ENCODE data around the gene CYP2U1.

DNA sequence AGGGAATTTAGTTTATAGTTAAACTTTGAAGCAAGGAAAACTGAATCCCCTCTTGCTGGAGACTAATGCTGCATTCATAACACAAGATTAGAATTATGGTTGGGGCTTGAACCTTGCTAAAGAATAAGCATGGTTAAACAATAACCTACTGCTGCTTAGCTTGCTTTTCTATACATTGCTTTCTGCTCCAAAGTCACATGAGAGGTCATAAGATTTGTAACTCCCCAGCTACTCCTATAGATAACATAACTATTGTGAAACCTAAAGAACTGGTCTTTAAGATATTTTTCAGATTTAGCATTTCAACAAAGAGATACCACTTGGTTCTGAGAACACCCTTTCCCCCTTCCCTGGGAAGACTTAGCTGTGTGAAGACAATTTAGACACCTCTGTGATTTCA is 41.3 kb downstream of the CYP2U1 start:
- TF ChIP-seq, protein P1, sequence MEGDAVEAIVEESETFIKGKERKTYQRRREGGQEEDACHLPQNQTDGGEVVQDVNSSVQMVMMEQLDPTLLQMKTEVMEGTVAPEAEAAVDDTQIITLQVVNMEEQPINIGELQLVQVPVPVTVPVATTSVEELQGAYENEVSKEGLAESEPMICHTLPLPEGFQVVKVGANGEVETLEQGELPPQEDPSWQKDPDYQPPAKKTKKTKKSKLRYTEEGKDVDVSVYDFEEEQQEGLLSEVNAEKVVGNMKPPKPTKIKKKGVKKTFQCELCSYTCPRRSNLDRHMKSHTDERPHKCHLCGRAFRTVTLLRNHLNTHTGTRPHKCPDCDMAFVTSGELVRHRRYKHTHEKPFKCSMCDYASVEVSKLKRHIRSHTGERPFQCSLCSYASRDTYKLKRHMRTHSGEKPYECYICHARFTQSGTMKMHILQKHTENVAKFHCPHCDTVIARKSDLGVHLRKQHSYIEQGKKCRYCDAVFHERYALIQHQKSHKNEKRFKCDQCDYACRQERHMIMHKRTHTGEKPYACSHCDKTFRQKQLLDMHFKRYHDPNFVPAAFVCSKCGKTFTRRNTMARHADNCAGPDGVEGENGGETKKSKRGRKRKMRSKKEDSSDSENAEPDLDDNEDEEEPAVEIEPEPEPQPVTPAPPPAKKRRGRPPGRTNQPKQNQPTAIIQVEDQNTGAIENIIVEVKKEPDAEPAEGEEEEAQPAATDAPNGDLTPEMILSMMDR (conservative IDR thresholded peaks at IDR 0.05; ENCODE audit: low read depth in 2 of 2) = no peak
- no peak for TF ChIP-seq POLR2AphosphoS5 (IDR thresholded peaks at IDR 0.05; ENCODE audit: low read depth)
- TF ChIP-seq EZH2 (IDR thresholded peaks at IDR 0.05; ENCODE audit: low read depth, unreplicated experiment) = no peak
- TF ChIP-seq, protein P2, sequence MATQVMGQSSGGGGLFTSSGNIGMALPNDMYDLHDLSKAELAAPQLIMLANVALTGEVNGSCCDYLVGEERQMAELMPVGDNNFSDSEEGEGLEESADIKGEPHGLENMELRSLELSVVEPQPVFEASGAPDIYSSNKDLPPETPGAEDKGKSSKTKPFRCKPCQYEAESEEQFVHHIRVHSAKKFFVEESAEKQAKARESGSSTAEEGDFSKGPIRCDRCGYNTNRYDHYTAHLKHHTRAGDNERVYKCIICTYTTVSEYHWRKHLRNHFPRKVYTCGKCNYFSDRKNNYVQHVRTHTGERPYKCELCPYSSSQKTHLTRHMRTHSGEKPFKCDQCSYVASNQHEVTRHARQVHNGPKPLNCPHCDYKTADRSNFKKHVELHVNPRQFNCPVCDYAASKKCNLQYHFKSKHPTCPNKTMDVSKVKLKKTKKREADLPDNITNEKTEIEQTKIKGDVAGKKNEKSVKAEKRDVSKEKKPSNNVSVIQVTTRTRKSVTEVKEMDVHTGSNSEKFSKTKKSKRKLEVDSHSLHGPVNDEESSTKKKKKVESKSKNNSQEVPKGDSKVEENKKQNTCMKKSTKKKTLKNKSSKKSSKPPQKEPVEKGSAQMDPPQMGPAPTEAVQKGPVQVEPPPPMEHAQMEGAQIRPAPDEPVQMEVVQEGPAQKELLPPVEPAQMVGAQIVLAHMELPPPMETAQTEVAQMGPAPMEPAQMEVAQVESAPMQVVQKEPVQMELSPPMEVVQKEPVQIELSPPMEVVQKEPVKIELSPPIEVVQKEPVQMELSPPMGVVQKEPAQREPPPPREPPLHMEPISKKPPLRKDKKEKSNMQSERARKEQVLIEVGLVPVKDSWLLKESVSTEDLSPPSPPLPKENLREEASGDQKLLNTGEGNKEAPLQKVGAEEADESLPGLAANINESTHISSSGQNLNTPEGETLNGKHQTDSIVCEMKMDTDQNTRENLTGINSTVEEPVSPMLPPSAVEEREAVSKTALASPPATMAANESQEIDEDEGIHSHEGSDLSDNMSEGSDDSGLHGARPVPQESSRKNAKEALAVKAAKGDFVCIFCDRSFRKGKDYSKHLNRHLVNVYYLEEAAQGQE (IDR thresholded peaks at IDR 0.05; ENCODE audit: unreplicated experiment) = no peak
- TF ChIP-seq CREB1 (CRISPR knock-in tag; IDR thresholded peaks at IDR 0.05; ENCODE audit: low read depth) = no peak
- no peak for TF ChIP-seq EZH2phosphoT487 (IDR thresholded peaks at IDR 0.05; ENCODE audit: unreplicated experiment)
- TF ChIP-seq, protein P3, sequence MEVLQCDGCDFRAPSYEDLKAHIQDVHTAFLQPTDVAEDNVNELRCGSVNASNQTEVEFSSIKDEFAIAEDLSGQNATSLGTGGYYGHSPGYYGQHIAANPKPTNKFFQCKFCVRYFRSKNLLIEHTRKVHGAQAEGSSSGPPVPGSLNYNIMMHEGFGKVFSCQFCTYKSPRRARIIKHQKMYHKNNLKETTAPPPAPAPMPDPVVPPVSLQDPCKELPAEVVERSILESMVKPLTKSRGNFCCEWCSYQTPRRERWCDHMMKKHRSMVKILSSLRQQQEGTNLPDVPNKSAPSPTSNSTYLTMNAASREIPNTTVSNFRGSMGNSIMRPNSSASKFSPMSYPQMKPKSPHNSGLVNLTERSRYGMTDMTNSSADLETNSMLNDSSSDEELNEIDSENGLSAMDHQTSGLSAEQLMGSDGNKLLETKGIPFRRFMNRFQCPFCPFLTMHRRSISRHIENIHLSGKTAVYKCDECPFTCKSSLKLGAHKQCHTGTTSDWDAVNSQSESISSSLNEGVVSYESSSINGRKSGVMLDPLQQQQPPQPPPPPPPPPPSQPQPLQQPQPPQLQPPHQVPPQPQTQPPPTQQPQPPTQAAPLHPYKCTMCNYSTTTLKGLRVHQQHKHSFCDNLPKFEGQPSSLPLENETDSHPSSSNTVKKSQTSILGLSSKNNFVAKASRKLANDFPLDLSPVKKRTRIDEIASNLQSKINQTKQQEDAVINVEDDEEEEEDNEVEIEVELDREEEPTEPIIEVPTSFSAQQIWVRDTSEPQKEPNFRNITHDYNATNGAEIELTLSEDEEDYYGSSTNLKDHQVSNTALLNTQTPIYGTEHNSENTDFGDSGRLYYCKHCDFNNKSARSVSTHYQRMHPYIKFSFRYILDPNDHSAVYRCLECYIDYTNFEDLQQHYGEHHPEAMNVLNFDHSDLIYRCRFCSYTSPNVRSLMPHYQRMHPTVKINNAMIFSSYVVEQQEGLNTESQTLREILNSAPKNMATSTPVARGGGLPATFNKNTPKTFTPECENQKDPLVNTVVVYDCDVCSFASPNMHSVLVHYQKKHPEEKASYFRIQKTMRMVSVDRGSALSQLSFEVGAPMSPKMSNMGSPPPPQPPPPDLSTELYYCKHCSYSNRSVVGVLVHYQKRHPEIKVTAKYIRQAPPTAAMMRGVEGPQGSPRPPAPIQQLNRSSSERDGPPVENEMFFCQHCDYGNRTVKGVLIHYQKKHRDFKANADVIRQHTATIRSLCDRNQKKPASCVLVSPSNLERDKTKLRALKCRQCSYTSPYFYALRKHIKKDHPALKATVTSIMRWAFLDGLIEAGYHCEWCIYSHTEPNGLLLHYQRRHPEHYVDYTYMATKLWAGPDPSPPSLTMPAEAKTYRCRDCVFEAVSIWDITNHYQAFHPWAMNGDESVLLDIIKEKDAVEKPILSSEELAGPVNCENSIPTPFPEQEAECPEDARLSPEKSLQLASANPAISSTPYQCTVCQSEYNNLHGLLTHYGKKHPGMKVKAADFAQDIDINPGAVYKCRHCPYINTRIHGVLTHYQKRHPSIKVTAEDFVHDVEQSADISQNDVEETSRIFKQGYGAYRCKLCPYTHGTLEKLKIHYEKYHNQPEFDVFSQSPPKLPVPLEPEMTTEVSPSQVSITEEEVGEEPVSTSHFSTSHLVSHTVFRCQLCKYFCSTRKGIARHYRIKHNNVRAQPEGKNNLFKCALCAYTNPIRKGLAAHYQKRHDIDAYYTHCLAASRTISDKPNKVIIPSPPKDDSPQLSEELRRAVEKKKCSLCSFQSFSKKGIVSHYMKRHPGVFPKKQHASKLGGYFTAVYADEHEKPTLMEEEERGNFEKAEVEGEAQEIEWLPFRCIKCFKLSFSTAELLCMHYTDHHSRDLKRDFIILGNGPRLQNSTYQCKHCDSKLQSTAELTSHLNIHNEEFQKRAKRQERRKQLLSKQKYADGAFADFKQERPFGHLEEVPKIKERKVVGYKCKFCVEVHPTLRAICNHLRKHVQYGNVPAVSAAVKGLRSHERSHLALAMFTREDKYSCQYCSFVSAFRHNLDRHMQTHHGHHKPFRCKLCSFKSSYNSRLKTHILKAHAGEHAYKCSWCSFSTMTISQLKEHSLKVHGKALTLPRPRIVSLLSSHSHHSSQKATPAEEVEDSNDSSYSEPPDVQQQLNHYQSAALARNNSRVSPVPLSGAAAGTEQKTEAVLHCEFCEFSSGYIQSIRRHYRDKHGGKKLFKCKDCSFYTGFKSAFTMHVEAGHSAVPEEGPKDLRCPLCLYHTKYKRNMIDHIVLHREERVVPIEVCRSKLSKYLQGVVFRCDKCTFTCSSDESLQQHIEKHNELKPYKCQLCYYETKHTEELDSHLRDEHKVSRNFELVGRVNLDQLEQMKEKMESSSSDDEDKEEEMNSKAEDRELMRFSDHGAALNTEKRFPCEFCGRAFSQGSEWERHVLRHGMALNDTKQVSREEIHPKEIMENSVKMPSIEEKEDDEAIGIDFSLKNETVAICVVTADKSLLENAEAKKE (CRISPR knock-in tag; IDR thresholded peaks at IDR 0.05) = no peak
- TF ChIP-seq JUNB (IDR thresholded peaks at IDR 0.05; ENCODE audit: unreplicated experiment) = no peak
- no peak for TF ChIP-seq ZNF114 (CRISPR knock-in tag; IDR thresholded peaks at IDR 0.05)
- TF ChIP-seq ZNF331 (CRISPR knock-in tag; IDR thresholded peaks at IDR 0.05; ENCODE audit: low read depth) = no peak
- TF ChIP-seq, protein P4, sequence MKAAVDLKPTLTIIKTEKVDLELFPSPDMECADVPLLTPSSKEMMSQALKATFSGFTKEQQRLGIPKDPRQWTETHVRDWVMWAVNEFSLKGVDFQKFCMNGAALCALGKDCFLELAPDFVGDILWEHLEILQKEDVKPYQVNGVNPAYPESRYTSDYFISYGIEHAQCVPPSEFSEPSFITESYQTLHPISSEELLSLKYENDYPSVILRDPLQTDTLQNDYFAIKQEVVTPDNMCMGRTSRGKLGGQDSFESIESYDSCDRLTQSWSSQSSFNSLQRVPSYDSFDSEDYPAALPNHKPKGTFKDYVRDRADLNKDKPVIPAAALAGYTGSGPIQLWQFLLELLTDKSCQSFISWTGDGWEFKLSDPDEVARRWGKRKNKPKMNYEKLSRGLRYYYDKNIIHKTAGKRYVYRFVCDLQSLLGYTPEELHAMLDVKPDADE (IDR thresholded peaks at IDR 0.05) = no peak
- no peak for TF ChIP-seq NANOG (IDR thresholded peaks at IDR 0.05; ENCODE audit: borderline replicate concordance)
- TF ChIP-seq STAT1 (IDR thresholded peaks at IDR 0.05; ENCODE audit: unreplicated experiment) = no peak
